ENCODE results near the gene MIPOL1. TPM values are rescaled to one million over a fixed set of nuclear protein-coding genes. Genes with fewer than 3 reads are reported as not detected.

MIPOL1 gene
- total and polyA plus RNA-seq, 9 donors, result 5.0 to 29.5 (median 20.5) TPM

- Histone ChIP-seq H3K27me3 (no peaks in the 10 kb centered on the region), H3K4me1 (ENCODE audit: insufficient read depth) (no peaks in the 10 kb centered on the region), H3K36me3 (no peaks in the 10 kb centered on the region), H3K9me3 (no peaks in the 10 kb centered on the region), H3K27ac (no peak overlapping the region), H3K4me3 (no peak overlapping the region)
- TF ChIP-seq EP300 (IDR thresholded peaks at IDR 0.05), result no peak
- TF ChIP-seq POLR2A (IDR thresholded peaks at IDR 0.05), result no peak
- TF ChIP-seq CTCF (IDR thresholded peaks at IDR 0.05), result no peak
- DNase-seq, result no peak
- intact Hi-C loops (cut with DNase I), result loop anchor here in 1 of 4 donors (10.0 kb wide), 1 partner anchor 665 kb away; no protein-coding TSS in a partner anchor
These were observed 201.8 kb downstream of the MIPOL1 start for GRCh38 chr14:37399517-37399916.

DNA sequence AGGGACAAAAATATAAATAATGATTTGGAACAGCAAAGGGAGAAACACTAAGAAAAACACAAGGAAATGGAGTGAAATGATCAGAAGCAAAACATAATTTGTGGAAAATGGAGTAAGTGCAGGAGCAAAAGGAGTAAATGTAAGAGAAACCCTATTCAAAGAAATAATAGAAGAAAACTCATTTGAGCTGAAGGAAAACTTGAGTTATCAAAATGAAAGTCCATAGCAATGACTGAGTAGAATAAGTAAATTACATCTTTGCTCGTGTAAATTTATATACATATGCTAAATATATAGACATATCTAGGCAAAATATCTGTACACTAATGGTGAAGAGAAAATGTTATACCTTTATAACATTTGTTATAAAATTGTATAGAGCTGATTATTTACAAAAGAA lies 203.4 kb downstream of the MIPOL1 start:
- 92 to 100% (median 93%) methylated on average over 1 of the region's 1 CpG for WGBS, 3 donors
- H3K27me3 ChIP-seq, result no peaks in the 10 kb centered on the region
- TF ChIP-seq POLR2A (IDR thresholded peaks at IDR 0.05), result no peak
- no peak for TF ChIP-seq CTCF (IDR thresholded peaks at IDR 0.05)
- no peak for TF ChIP-seq EP300 (IDR thresholded peaks at IDR 0.05)
- intact Hi-C loops (cut with DNase I), result no loop called here
- H3K36me3 ChIP-seq, result no peaks in the 10 kb centered on the region
- no peaks in the 10 kb centered on the region for H3K9me3 ChIP-seq
- no peaks in the 10 kb centered on the region for H3K4me1 ChIP-seq (ENCODE audit: insufficient read depth)
- H3K27ac ChIP-seq, result no peak overlapping the region
- H3K4me3 ChIP-seq, result no peak overlapping the region
- DNase-seq, result no peak

DNA sequence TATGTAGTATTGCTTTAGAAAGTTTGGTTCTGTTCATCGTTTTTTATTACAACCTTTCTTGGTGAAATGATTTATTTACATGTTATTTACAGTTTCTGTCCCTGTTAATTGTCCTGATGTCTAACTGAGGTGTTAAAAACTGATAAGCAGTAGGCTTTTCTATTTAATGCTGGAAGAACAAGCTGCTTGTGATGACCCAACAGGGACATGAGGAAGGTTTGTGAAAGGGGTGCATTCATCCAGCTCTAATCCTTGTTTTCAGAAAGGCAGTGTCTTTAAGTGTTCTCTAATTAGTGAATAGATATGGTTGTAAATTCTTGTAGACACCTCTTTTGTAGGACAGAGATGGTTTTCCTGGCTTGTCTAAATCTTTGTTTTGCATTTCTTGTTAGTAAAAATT lies 205.9 kb downstream of the MIPOL1 start:
- intact Hi-C loops (cut with DNase I), result no loop called here
- no peaks in the 10 kb centered on the region for H3K36me3 ChIP-seq
- DNase-seq, result no peak
- TF ChIP-seq POLR2A (IDR thresholded peaks at IDR 0.05) (no peak), CTCF (IDR thresholded peaks at IDR 0.05) (no peak), EP300 (IDR thresholded peaks at IDR 0.05) (no peak)
- 26 to 50% (median 47%) methylated on average over 1 of the region's 1 CpG for WGBS, 3 donors
- no peaks in the 10 kb centered on the region for H3K9me3 ChIP-seq
- no peak overlapping the region for H3K4me3 ChIP-seq
- H3K27me3 ChIP-seq, result no peaks in the 10 kb centered on the region
- H3K4me1 ChIP-seq (ENCODE audit: insufficient read depth), result no peaks in the 10 kb centered on the region
- H3K27ac ChIP-seq, result no peak overlapping the region

DNA sequence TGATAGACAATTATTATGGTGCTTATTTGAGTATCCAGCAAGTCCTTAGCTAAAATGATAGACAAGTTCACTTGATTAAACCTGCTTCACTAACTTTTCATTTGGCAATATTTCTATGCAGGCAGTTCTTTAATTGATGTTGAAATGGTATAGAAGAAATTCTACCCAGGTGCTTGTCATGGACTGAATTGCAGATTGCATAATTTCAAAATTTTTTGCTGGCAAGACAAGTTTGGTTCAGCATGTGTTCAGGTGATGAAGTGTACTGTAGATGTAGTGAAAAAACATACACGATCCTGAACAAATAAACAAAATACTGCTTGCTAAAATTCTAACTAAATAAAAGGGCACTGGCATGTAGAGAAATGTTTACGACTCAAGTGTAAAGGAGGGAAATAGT lies 208.4 kb downstream of the MIPOL1 start:
- no peaks in the 10 kb centered on the region for H3K36me3 ChIP-seq
- intact Hi-C loops (cut with DNase I), result no loop called here
- TF ChIP-seq POLR2A (IDR thresholded peaks at IDR 0.05) (no peak), CTCF (IDR thresholded peaks at IDR 0.05) (no peak), EP300 (IDR thresholded peaks at IDR 0.05) (no peak)
- no peak overlapping the region for H3K4me3 ChIP-seq
- no peaks in the 10 kb centered on the region for H3K27me3 ChIP-seq
- 92% methylated on average over 2 of the region's 2 CpGs for WGBS, 3 donors
- H3K4me1 ChIP-seq (ENCODE audit: insufficient read depth), result no peaks in the 10 kb centered on the region
- H3K27ac ChIP-seq, result no peak overlapping the region
- H3K9me3 ChIP-seq, result no peaks in the 10 kb centered on the region
- no peak for DNase-seq

Data from ovary (tissue), 9 donors.